Ovary (tissue), 9 donors: ENCODE measurements around the gene BAIAP2L2. TPM values are rescaled to one million over a fixed set of nuclear protein-coding genes. Genes with fewer than 3 reads are reported as not detected.

Experiments
- DNase-seq, 5 donors: peaks; one replicate each; pipeline ENCODE4 v3.0.0-alpha.2; 2019 to 2020
- H3K27ac ChIP-seq, 2 donors: fragments of 200-600 bp; one replicate each; pipeline versions ENCODE4 v1.5.1 to v1.8.0; 2019 to 2022
- H3K27me3 ChIP-seq: fragments of 200-600 bp; one replicate; pipeline ENCODE4 v1.8.0; 2022
- H3K36me3 ChIP-seq: fragments of 200-600 bp; sonication (generic); one replicate; pipeline ENCODE4 v1.5.1; 2019
- H3K4me1 ChIP-seq: one replicate; pipeline ENCODE4 v1.8.1; 2013; ENCODE audit warnings: mild to moderate bottlenecking, moderate library complexity; ENCODE audit not compliant: insufficient read depth
- H3K4me3 ChIP-seq: fragments of 200-600 bp; sonication (generic); one replicate; pipeline ENCODE4 v1.5.1; 2017
- H3K9me3 ChIP-seq, 2 donors: fragments of 200-600 bp in 1 of 2; sonication (generic) in 1 of 2; one replicate each; pipeline versions ENCODE4 v1.5.1 to v1.8.1; 2013 to 2019; ENCODE audit warnings: mild to moderate bottlenecking in 1 of 2, moderate library complexity in 1 of 2
- EP300 ChIP-seq: sonication (generic); formaldehyde crosslinking; IDR thresholded peaks from one replicate; pipeline ENCODE4 v1.6.1; 2017; ENCODE audit warnings: antibody characterized with exemption
- POLR2A ChIP-seq: fragments of 450-650 bp; IDR thresholded peaks from one replicate; pipeline ENCODE4 v1.6.1; 2017; ENCODE audit warnings: antibody characterized with exemption, mild to moderate bottlenecking, moderate library complexity
- WGBS, 3 donors: extraction: QIAGEN DNeasy Blood & Tissue Kit in 1 of 3; methylation state at CpG; one replicate each; pipeline versions ENCODE4 v1.1.5 to v1.1.7; 2013 to 2017; 5-methylcytosine and 5-hydroxymethylcytosine counted together
- intact Hi-C, 4 donors: fragments of 100-400 bp; cut with DNase I; formaldehyde crosslinking; loops; one replicate each; pipeline versions ENCODE4 v1.11.0 to v1.15.1; 2022 to 2023
- polyA plus RNA-seq, 2 donors: library from polyadenylated mRNA; stranded (reverse); fragments of 200-250 nt in 1 of 2; fragments of 350-450 nt in 1 of 2; fragmentation: Illumina TruSeq in 1 of 2; extraction: RNeasy Lipid Tissue Mini Kit (QIAGEN cat#74804) in 1 of 2; gene quantifications; one replicate each; pipeline ENCODE4 v1.2.3, GENCODE V29; 2013 to 2014
- total RNA-seq, 7 donors: library from RNA; depleted of rRNA in 2 of 7; stranded (reverse); fragments of >200 nt in 2 of 7; fragmentation: NEBNext Ultra II Directional in 3 of 7; extraction: Animal tissue kit (Norgen Biotek cat#: 25700) in 3 of 7; gene quantifications; one replicate each; pipeline versions ENCODE4 v1.1.0 to v1.2.4, GENCODE V29; 2016 to 2023
- TF ChIP-seq, protein P1 (sequence below), 3 donors: fragments of 450-650 bp in 2 of 3; fragments of 200-600 bp in 1 of 3; IDR thresholded peaks; one replicate each; pipeline versions ENCODE4 v1.5.1 to v1.8.0; 2016 to 2022; ENCODE audit warnings: antibody characterized with exemption in 3 of 3, mild to moderate bottlenecking in 1 of 3
- donor health status: DM: no; HTN: no; CAD: no; lungs with moderate emphysema.
- donor health status: DM: no; HTN: no; CAD: no.
- donor health status: Bipolar disorder and iron deficiency.
- donor health status: DM: yes; HTN: yes; CAD: no.
- donor health status: DM: no; HTN: no; CAD: no.
- donor health status: DM: yes; HTN: yes; CAD: no.

Gene BAIAP2L2
- total and polyA plus RNA-seq, 9 donors: 0.40 to 3.1 (median 1.2) TPM; not detected in 1

DNA sequence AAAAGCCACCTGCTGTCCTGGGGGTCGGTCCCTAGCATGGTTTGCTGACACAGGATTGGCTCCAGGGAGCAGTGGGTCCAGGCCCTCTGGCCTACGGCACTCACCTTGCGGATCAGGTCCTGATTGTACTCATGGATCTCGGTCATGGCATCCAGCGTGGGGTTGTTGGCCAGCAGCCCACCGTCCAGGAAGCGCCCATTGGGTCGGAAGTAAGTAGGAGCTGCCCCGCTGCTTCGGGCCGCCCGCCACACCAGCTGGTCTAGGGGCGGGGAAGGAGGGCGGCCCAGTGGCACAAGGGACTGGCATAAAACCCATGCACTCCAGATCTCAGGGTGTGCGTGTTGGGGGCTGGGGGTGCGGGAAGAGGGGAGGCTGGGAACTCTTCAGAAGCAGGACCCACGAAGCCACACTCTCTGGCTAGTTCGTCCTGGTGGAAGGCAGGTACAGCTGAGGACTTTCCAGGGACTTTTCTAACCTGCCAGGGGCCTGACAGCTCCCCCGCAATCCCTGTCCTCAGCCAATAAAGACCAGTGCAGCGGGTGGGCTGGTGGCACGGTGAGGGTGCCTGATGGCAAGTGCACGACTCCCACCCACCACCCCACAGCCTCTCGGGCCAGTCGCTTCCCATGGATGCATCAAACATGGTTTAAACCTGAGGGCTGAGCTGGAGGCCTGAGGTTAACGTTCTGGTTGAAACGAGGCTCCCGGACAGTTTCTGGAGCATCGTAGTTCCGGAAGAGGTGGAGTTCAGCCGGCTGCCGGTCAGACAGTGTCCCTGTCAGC is 5.1 kb upstream of the BAIAP2L2 start:
- Histone ChIP-seq H3K27ac (no peak overlapping the region), H3K4me1 (no peaks in the 10 kb centered on the region), H3K36me3 (no peaks in the 10 kb centered on the region), H3K9me3 (no peaks in the 10 kb centered on the region), H3K4me3 (no peak overlapping the region), H3K27me3 (no peaks in the 10 kb centered on the region)
- DNase-seq: no peak
- 93 to 96% (median 95%) methylated on average over 31 of the region's 31 CpGs for WGBS, 3 donors
- no peak for TF ChIP-seq POLR2A
- TF ChIP-seq EP300: no peak
- TF ChIP-seq, protein P1, sequence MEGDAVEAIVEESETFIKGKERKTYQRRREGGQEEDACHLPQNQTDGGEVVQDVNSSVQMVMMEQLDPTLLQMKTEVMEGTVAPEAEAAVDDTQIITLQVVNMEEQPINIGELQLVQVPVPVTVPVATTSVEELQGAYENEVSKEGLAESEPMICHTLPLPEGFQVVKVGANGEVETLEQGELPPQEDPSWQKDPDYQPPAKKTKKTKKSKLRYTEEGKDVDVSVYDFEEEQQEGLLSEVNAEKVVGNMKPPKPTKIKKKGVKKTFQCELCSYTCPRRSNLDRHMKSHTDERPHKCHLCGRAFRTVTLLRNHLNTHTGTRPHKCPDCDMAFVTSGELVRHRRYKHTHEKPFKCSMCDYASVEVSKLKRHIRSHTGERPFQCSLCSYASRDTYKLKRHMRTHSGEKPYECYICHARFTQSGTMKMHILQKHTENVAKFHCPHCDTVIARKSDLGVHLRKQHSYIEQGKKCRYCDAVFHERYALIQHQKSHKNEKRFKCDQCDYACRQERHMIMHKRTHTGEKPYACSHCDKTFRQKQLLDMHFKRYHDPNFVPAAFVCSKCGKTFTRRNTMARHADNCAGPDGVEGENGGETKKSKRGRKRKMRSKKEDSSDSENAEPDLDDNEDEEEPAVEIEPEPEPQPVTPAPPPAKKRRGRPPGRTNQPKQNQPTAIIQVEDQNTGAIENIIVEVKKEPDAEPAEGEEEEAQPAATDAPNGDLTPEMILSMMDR (IDR thresholded peaks at IDR 0.05): no peak
- intact Hi-C loops: loop anchor here in 1 of 4 donors (10.0 kb wide), 1 partner anchor 61 kb away; the partner anchor contains the start of gene PICK1

DNA sequence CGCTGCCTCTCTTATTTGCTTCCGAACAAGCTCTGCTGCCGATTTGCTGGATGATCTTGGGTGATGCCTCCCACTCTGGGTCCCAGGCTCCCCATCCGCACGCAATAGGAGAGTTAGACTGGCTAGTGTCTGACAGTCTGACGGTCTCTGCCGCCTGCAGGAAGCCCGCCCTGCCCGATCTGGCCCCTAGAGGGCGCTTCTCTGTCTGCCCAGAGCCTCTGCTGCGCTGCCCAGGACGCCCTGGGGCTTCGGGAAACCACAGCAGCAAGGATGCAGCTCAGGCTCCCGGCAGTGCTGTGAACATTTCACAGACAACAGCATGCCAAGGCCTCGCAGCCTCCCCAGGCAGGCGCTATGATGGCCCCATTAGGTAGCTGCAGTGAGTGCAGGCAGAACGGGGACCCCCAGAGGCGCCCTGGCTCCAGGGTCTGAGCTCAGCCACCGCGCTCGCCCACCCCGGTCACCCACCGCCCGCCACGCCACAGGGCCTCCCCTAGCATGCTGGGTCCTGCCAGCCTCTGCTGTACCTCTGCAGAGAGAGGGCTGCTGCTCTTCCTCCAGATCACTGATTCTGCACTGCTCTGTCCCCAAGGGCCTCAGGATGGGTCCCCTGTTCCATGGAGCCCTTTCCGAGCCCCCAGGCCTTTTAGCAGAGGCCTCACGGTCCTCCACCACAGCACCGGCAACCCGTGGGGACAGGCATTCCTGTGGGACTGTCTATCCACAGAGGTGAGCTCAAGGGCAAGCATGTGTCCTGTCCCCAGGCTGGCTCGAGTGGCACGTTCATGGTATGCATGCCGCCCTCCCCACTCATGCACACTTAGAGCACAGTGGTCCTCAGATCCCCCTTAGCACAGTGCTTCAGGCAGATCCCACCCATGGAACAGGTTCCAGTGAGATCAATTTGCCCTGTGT is 4.3 kb upstream of the BAIAP2L2 start:
- no peaks in the 10 kb centered on the region for H3K4me1 ChIP-seq
- 50 to 63% (median 50%) methylated on average over 26 to 32 of the region's 32 CpGs for WGBS, 3 donors
- intact Hi-C loops: loop anchor here in 2 of 4 donors (5.0 to 10.0 kb wide), 2 partner anchors 60 to 238 kb away; partner anchors contain the start of gene PICK1 (in 1 of the 2)
- H3K27ac ChIP-seq: no peak overlapping the region
- no peaks in the 10 kb centered on the region for H3K36me3 ChIP-seq
- DNase-seq: peak; percentile 74 to 90 (median 85)
- no peaks in the 10 kb centered on the region for H3K27me3 ChIP-seq
- H3K4me3 ChIP-seq: no peak overlapping the region
- H3K9me3 ChIP-seq: no peaks in the 10 kb centered on the region
- no peak for TF ChIP-seq POLR2A
- TF ChIP-seq, protein P1 (IDR thresholded peaks at IDR 0.05): peak; percentile 74 to 89 (median 78)

DNA sequence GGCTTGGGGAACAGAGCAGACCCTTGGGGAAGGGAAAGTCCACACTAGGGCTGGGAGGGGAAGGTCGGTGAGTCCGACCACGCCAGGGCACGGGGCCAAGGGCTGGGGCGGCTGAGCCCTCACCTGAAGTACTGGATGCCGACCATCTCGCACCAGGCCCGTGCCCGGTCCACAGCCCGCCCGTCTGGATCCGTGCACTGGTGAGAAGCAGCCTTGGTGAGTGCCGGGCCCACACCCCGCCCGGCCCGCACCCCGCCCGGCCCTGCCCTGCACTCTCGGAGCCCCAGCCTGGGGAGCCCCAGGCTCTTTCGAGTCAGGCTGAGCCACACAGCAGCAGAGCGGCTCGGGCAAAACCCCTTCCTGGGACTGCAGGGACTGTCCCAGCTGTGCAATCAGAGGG is 1.9 kb upstream of the BAIAP2L2 start:
- no peaks in the 10 kb centered on the region for H3K27me3 ChIP-seq
- intact Hi-C loops: loop anchor here in 2 of 4 donors (5.0 to 10.0 kb wide), 2 partner anchors 58 to 240 kb away; partner anchors contain the start of gene PICK1 (in 1 of the 2)
- H3K4me3 ChIP-seq: no peak overlapping the region
- no peak for DNase-seq
- TF ChIP-seq POLR2A (no peak), EP300 (no peak)
- TF ChIP-seq, protein P1 (IDR thresholded peaks at IDR 0.05): no peak
- no peak overlapping the region for H3K27ac ChIP-seq
- H3K9me3 ChIP-seq: no peaks in the 10 kb centered on the region
- no peaks in the 10 kb centered on the region for H3K4me1 ChIP-seq
- 89 to 93% (median 92%) methylated on average over 14 to 22 of the region's 22 CpGs for WGBS, 3 donors
- no peaks in the 10 kb centered on the region for H3K36me3 ChIP-seq

DNA sequence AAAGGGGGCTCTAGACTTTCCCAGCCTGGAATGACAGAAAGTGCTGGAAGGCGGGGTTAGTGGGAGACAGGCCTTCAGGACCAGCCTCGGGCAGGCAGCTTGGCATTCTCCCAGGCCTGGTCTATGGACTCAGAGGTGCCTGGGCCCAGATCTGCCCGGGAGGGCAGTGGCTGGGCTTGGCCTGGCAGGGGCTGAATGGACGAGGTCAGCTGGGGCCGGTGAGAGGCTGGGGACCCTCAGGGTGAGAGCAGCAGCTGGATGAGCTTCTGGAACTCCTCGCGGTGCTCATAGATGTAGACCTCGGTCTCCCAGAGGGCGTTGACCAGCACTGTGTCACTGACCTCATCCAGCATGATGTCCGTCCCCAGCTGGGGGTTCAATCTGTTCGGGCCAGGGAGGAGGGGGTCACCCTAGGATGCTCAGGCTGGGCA is 1.5 kb upstream of the BAIAP2L2 start:
- DNase-seq: no peak
- no peak overlapping the region for H3K27ac ChIP-seq

More for the DNA sequence above, 1.5 kb upstream of the BAIAP2L2 start:
- no peaks in the 10 kb centered on the region for H3K27me3 ChIP-seq
- no peaks in the 10 kb centered on the region for H3K4me1 ChIP-seq
- no peak for TF ChIP-seq EP300
- TF ChIP-seq POLR2A: no peak
- TF ChIP-seq, protein P1 (IDR thresholded peaks at IDR 0.05): no peak
- H3K36me3 ChIP-seq: no peaks in the 10 kb centered on the region
- no peaks in the 10 kb centered on the region for H3K9me3 ChIP-seq
- intact Hi-C loops: loop anchor here in 2 of 4 donors (5.0 to 10.0 kb wide), 2 partner anchors 57 to 240 kb away; partner anchors contain the start of gene PICK1 (in 1 of the 2)
- WGBS, 3 donors: 72 to 84% (median 73%) methylated on average over 10 to 11 of the region's 11 CpGs
- H3K4me3 ChIP-seq: no peak overlapping the region
